A549 (cell line): ENCODE measurements around the gene IFFO2. TPM values are rescaled to one million over a fixed set of nuclear protein-coding genes. Genes with fewer than 3 reads are reported as not detected.

ENCODE experiments used
- ATAC-seq, 2 experiments: fragments of 200-7000 bp in 1 of 2; fragments of >200 bp in 1 of 2; cut with Nextera tagmentation in 1 of 2; cut with Tn5 transposase in 1 of 2; 3 replicates each; pipeline versions ENCODE4 v1.8.0 to v1.9.1; 2018 to 2020; ENCODE audit warnings: mild to moderate bottlenecking in 1 of 2, moderate library complexity in 1 of 2
- CTCF ChIA-PET: fragments of 300-600 bp; sonication (Branson Sonifier 250); formaldehyde crosslinking; extraction: SDS; loops from one replicate; lab custom pipeline; 2021; ENCODE audit warnings: antibody characterized with exemption, inconsistent platforms; lab: Yijun Ruan, JAX
- POLR2A ChIA-PET: fragments of 350-600 bp; formaldehyde crosslinking; extraction: SDS; loops from one replicate; lab custom pipeline; 2021; ENCODE audit warnings: antibody characterized with exemption, inconsistent platforms; lab: Yijun Ruan, JAX
- DNase-seq, 2 experiments: peaks; one replicate each; pipeline versions ENCODE4 v3.0.0 to v3.0.0-alpha.2; 2011 to 2016; ENCODE audit warnings: low read depth in 1 of 2, low spot score in 1 of 2
- FAIRE-seq: peaks from 2 replicates; lab custom pipeline; 2011; peaks lifted over from hg19 to GRCh38; lab: Jason Lieb, UNC
- H3K27ac ChIP-seq, 2 experiments: fragments of >200 bp; sonication (Bioruptor Twin); formaldehyde crosslinking; 3 replicates each; pipeline ENCODE4 v1.5.1; 2016 to 2017
- H3K4me1 ChIP-seq: fragments of >200 bp; sonication (Bioruptor Twin); formaldehyde crosslinking; 3 replicates; pipeline ENCODE4 v1.6.1; 2016
- H3K4me2 ChIP-seq: fragments of >200 bp; sonication (Bioruptor Twin); formaldehyde crosslinking; 3 replicates; pipeline ENCODE4 v1.6.1; 2016
- H3K4me3 ChIP-seq: fragments of >200 bp; sonication (Bioruptor Twin); formaldehyde crosslinking; 3 replicates; pipeline ENCODE4 v1.5.1; 2016
- H3K9me3 ChIP-seq: fragments of >200 bp; sonication (Bioruptor Twin); formaldehyde crosslinking; 3 replicates; pipeline ENCODE4 v1.6.1; 2016
- BHLHE40 ChIP-seq: IDR thresholded peaks from 2 replicates; pipeline ENCODE4 v1.6.1; 2012; ENCODE audit warnings: low read depth, low read length, inconsistent platforms
- CBX2 ChIP-seq: fragments of 200-600 bp; sonication (generic); IDR thresholded peaks from 2 replicates; pipeline ENCODE4 v1.6.1; 2016; ENCODE audit warnings: low read depth, mild to moderate bottlenecking, borderline replicate concordance
- CEBPB ChIP-seq, 2 experiments: fragments of >200 bp in 1 of 2; sonication (Bioruptor Twin) in 1 of 2; formaldehyde crosslinking in 1 of 2; IDR thresholded peaks; 2 replicates each; pipeline ENCODE4 v1.6.1; 2012 to 2016
- CHD2 ChIP-seq: fragments of 150-350 bp; IDR thresholded peaks from 2 replicates; pipeline ENCODE4 v1.6.1; 2014; ENCODE audit warnings: low read length; ENCODE audit not compliant: partially characterized antibody
- EHMT2 ChIP-seq: fragments of 200-600 bp; sonication (generic); IDR thresholded peaks from 2 replicates; pipeline ENCODE4 v1.6.1; 2016; ENCODE audit warnings: antibody characterized with exemption, low read depth, mild to moderate bottlenecking, moderate library complexity
- FOSL2 ChIP-seq, 2 experiments: fragments of 450-650 bp in 1 of 2; fragments of >200 bp in 1 of 2; sonication (Bioruptor Twin) in 1 of 2; formaldehyde crosslinking; IDR thresholded peaks; 2 replicates each; pipeline versions ENCODE4 v1.5.0 to v1.6.1; 2016 to 2020; ENCODE audit warnings: mild to moderate bottlenecking in 1 of 2, moderate library complexity in 1 of 2
- FOXS1 ChIP-seq: fragments of 250-450 bp; sonication (Bioruptor Pico); IDR thresholded peaks from 2 replicates; pipeline ENCODE4 v1.5.0; 2020; ENCODE audit warnings: mild to moderate bottlenecking, moderate library complexity
- GATA3 ChIP-seq: IDR thresholded peaks from 2 replicates; pipeline ENCODE4 v1.6.1; 2012; ENCODE audit warnings: borderline replicate concordance
- HEYL ChIP-seq: fragments of 250-450 bp; sonication (Bioruptor Pico); IDR thresholded peaks from 2 replicates; pipeline ENCODE4 v1.8.0; 2021; ENCODE audit warnings: mild to moderate bottlenecking, moderate library complexity
- JUNB ChIP-seq: fragments of >200 bp; sonication (Bioruptor Twin); formaldehyde crosslinking; IDR thresholded peaks from 2 replicates; pipeline ENCODE4 v1.6.1; 2016
- KDM5A ChIP-seq: fragments of 200-600 bp; sonication (generic); IDR thresholded peaks from 2 replicates; pipeline ENCODE4 v1.6.1; 2016; ENCODE audit warnings: antibody characterized with exemption, mild to moderate bottlenecking
- MAFK ChIP-seq: fragments of 450-650 bp; IDR thresholded peaks from 2 replicates; pipeline ENCODE4 v1.6.1; 2014; ENCODE audit not compliant: partially characterized antibody
- NFE2L2 ChIP-seq: fragments of 150-350 bp; conservative IDR thresholded peaks from 2 replicates; pipeline ENCODE4 v1.6.1; 2014; ENCODE audit warnings: low read length
- NPAS2 ChIP-seq: fragments of 250-450 bp; sonication (Bioruptor Pico); IDR thresholded peaks from 2 replicates; pipeline ENCODE4 v1.8.0; 2022; ENCODE audit warnings: mild to moderate bottlenecking, moderate library complexity, borderline replicate concordance
- NR3C1 ChIP-seq: fragments of >200 bp; sonication (Bioruptor Twin); formaldehyde crosslinking; IDR thresholded peaks from 3 replicates; pipeline ENCODE4 v1.6.1; 2017
- POLR2AphosphoS2 ChIP-seq: conservative IDR thresholded peaks from 2 replicates; pipeline ENCODE4 v1.6.1; 2012; ENCODE audit warnings: low read length, improper control_type of control experiment, inconsistent platforms
- RARB ChIP-seq: fragments of 250-450 bp; sonication (Bioruptor Pico); IDR thresholded peaks from 2 replicates; pipeline ENCODE4 v1.8.0; 2021; ENCODE audit warnings: mild to moderate bottlenecking, moderate library complexity
- RFX5 ChIP-seq: fragments of 450-650 bp; IDR thresholded peaks from 2 replicates; pipeline ENCODE4 v1.7.1; 2014; ENCODE audit warnings: antibody characterized with exemption, mild to moderate bottlenecking, moderate library complexity
- TFCP2L1 ChIP-seq: fragments of 250-450 bp; sonication (Bioruptor Pico); IDR thresholded peaks from 2 replicates; pipeline ENCODE4 v1.5.0; 2021; ENCODE audit warnings: mild to moderate bottlenecking
- WGBS: methylation state at CpG from one replicate; pipeline ENCODE4 v1.1.6; 2017; ENCODE audit errors: missing lambda C conversion rate; 5-methylcytosine and 5-hydroxymethylcytosine counted together
- polyA plus RNA-seq, 4 experiments: library from polyadenylated mRNA; depleted of rRNA in 3 of 4; stranded (reverse); fragments of >200 nt; fragmentation: RNase III in 1 of 4; extraction: RNeasy Plus Mini Kit Qiagen cat#74134 plus additional on column Dnase treatment in 1 of 4; gene quantifications; 2 replicates in 3 of 4; 3 replicates in 1 of 4; pipeline ENCODE4 v1.2.3, GENCODE V29; 2011 to 2017
- TF ChIP-seq, protein P1 (sequence below): fragments of 250-450 bp; sonication (Bioruptor Pico); IDR thresholded peaks from 2 replicates; pipeline ENCODE4 v1.5.0; 2021; ENCODE audit warnings: mild to moderate bottlenecking, moderate library complexity, borderline replicate concordance
- TF ChIP-seq, protein P2 (sequence below): fragments of 250-450 bp; sonication (Bioruptor Pico); IDR thresholded peaks from 2 replicates; pipeline ENCODE4 v1.5.0; 2020; ENCODE audit warnings: low read depth, mild to moderate bottlenecking, moderate library complexity
- TF ChIP-seq, protein P3 (sequence below): fragments of 200-600 bp; sonication (generic); IDR thresholded peaks from 2 replicates; pipeline ENCODE4 v1.6.1; 2016; ENCODE audit warnings: antibody characterized with exemption, mild to moderate bottlenecking, moderate library complexity
- TF ChIP-seq, protein P4 (sequence below): IDR thresholded peaks from 2 replicates; pipeline ENCODE4 v1.6.1; 2012

Gene IFFO2
- polyA plus RNA-seq, 2 of the 4 experiments (the other 2 are of a cell fraction) = 24.3 to 53.9 TPM

DNA sequence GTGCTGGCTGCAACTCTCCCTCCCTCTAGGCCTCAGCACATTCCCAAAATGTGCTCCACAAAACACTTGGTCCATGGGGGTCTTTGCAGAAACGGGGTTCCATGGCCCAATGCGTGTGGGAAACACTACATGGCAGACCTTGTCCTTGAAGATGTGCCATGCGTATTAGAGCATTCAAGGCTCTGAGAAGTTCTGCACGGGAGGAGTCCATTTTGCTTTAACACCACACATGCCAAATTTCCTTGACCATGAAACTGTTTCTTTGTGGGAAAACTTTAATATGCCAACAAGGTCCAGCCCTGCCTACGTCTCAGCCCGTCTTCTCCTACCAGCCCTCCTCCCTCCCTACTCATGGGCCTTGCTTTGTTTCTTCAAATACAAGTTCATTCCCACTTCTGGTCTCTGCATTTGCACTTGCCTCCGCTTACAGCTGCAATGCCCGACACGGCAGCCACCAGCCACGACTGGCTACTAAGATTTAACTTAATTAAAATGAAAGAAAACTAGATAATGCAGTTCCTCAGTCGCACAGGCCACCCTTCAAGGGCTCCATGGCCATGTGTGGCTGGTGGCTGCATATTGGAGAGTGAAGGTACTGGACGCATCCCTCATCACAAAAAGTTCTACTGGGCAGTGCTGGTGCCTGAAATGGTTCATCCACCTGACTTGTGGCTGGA is 77.8 kb downstream of the IFFO2 start (continued):
- TF ChIP-seq POLR2AphosphoS2 = no peak
- TF ChIP-seq, all 56 proteins: peak for 0

DNA sequence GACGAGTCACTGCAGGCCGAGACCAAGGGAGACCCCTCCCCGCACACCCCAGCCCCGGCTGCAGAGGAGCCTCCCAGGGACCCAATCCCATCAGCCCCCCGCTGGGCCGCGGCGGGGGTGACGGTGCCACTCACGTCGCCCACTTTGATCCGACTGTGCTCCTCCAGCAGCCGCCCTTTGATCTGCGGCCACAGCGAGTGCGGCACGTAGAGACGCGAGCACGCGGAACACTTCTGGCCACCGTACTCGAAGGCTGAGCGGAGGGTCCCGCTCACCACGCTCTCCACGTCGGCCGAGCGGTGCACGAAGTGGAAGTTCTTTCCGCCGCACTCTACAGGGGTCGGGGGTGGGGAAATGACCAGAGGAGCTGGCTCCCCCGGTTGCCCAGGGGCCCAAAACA is 79.2 kb downstream of the IFFO2 start:
- WGBS = 90% methylated on average over 26 of the region's 35 CpGs
- POLR2A ChIA-PET = no interaction called here

DNA sequence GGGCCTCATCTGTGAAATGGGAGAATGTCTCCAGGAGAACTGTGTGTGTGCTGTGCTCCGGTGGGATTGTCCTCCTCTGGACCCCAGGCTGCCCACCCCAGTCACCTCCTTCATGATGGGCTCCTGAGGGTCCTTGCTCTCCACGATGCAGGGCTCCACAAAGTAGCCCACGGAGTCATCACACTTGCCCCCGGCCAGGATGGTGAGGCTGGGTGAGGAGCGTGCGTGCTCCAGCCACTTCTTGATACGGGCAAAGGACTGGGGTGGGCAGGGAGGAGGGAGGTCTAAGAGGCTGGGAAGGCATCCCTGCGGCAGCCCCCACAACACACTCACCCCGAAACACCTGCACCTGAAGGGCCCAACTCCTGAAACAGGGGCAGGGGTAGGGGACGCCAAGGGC is 80.3 kb downstream of the IFFO2 start:
- no peaks in the 10 kb centered on the region for H3K9me3 ChIP-seq
- no peak for ATAC-seq
- ChIA-PET CTCF (interaction anchor here (1.0 to 9.6 kb wide), 13 partner anchors 8 to 282 kb away, joined by 3 to 73 read pairs (median 4); no protein-coding TSS in a partner anchor), POLR2A (no interaction called here)
- no peak for DNase-seq
- no peak overlapping the region for H3K27ac ChIP-seq
- H3K4me3 ChIP-seq = no peak overlapping the region
- no peak for FAIRE-seq
- 82% methylated on average over 7 of the region's 10 CpGs for WGBS
- H3K4me1 ChIP-seq = no peaks in the 10 kb centered on the region
- no peak for TF ChIP-seq NFE2L2
- no peak for TF ChIP-seq EHMT2
- TF ChIP-seq, protein P1, sequence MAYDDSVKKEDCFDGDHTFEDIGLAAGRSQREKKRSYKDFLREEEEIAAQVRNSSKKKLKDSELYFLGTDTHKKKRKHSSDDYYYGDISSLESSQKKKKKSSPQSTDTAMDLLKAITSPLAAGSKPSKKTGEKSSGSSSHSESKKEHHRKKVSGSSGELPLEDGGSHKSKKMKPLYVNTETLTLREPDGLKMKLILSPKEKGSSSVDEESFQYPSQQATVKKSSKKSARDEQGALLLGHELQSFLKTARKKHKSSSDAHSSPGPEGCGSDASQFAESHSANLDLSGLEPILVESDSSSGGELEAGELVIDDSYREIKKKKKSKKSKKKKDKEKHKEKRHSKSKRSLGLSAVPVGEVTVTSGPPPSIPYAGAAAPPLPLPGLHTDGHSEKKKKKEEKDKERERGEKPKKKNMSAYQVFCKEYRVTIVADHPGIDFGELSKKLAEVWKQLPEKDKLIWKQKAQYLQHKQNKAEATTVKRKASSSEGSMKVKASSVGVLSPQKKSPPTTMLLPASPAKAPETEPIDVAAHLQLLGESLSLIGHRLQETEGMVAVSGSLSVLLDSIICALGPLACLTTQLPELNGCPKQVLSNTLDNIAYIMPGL (CRISPR knock-in tag) = no peak
- TF ChIP-seq NPAS2 (CRISPR knock-in tag) = no peak
- no peak for TF ChIP-seq NR3C1
- no peak for TF ChIP-seq KDM5A
- TF ChIP-seq, protein P2, sequence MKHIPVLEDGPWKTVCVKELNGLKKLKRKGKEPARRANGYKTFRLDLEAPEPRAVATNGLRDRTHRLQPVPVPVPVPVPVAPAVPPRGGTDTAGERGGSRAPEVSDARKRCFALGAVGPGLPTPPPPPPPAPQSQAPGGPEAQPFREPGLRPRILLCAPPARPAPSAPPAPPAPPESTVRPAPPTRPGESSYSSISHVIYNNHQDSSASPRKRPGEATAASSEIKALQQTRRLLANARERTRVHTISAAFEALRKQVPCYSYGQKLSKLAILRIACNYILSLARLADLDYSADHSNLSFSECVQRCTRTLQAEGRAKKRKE (CRISPR knock-in tag) = no peak
- H3K4me2 ChIP-seq = no peak overlapping the region

More for the DNA sequence above, 79.2 kb downstream of the IFFO2 start:
- no peak for ATAC-seq
- no peak overlapping the region for H3K27ac ChIP-seq
- H3K4me1 ChIP-seq = no peaks in the 10 kb centered on the region
- FAIRE-seq = no peak
- H3K4me3 ChIP-seq = no peak overlapping the region
- H3K4me2 ChIP-seq = no peak overlapping the region
- no peaks in the 10 kb centered on the region for H3K9me3 ChIP-seq
- TF ChIP-seq RARB (CRISPR knock-in tag) (no peak), CBX2 (no peak), TFCP2L1 (CRISPR knock-in tag) (no peak), JUNB (no peak)
- TF ChIP-seq, protein P2 (CRISPR knock-in tag) = no peak
- DNase-seq = no peak
- CTCF ChIA-PET = interaction anchor here (1.7 to 9.6 kb wide), 2 partner anchors 14 to 280 kb away, joined by 4 to 73 read pairs; no protein-coding TSS in a partner anchor

DNA sequence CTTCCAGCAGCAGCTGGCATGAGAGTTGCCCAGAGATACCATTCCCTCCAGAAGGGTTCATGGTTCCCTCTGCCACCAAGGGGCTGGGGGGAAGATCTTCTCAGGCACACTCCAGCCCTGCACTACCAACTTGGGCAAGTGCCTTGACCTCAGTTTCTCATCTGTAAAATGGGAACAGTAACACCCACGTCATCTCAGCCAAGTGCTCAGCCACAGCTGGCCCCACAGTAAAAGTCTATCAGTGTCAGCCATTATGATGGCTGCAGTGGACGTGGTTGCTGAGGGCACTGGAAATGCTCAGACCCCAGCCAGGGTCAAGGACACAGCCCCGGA is 80.7 kb downstream of the IFFO2 start:
- no peak overlapping the region for H3K27ac ChIP-seq
- no peak for ATAC-seq
- TF ChIP-seq CHD2 (no peak), FOSL2 (IDR thresholded peaks at IDR 0.05) (no peak), FOSL2 (CRISPR knock-in tag; IDR thresholded peaks at IDR 0.05) (no peak), BHLHE40 (no peak), HEYL (CRISPR knock-in tag) (no peak), MAFK (no peak), NR3C1 (no peak), FOXS1 (no peak), CEBPB (IDR thresholded peaks at IDR 0.05) (no peak), GATA3 (no peak), RFX5 (no peak)
- TF ChIP-seq, protein P3, sequence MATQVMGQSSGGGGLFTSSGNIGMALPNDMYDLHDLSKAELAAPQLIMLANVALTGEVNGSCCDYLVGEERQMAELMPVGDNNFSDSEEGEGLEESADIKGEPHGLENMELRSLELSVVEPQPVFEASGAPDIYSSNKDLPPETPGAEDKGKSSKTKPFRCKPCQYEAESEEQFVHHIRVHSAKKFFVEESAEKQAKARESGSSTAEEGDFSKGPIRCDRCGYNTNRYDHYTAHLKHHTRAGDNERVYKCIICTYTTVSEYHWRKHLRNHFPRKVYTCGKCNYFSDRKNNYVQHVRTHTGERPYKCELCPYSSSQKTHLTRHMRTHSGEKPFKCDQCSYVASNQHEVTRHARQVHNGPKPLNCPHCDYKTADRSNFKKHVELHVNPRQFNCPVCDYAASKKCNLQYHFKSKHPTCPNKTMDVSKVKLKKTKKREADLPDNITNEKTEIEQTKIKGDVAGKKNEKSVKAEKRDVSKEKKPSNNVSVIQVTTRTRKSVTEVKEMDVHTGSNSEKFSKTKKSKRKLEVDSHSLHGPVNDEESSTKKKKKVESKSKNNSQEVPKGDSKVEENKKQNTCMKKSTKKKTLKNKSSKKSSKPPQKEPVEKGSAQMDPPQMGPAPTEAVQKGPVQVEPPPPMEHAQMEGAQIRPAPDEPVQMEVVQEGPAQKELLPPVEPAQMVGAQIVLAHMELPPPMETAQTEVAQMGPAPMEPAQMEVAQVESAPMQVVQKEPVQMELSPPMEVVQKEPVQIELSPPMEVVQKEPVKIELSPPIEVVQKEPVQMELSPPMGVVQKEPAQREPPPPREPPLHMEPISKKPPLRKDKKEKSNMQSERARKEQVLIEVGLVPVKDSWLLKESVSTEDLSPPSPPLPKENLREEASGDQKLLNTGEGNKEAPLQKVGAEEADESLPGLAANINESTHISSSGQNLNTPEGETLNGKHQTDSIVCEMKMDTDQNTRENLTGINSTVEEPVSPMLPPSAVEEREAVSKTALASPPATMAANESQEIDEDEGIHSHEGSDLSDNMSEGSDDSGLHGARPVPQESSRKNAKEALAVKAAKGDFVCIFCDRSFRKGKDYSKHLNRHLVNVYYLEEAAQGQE = no peak
- TF ChIP-seq, protein P4, sequence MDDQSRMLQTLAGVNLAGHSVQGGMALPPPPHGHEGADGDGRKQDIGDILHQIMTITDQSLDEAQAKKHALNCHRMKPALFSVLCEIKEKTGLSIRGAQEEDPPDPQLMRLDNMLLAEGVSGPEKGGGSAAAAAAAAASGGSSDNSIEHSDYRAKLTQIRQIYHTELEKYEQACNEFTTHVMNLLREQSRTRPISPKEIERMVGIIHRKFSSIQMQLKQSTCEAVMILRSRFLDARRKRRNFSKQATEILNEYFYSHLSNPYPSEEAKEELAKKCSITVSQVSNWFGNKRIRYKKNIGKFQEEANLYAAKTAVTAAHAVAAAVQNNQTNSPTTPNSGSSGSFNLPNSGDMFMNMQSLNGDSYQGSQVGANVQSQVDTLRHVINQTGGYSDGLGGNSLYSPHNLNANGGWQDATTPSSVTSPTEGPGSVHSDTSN = no peak

More for the DNA sequence above, 80.7 kb downstream of the IFFO2 start:
- no peaks in the 10 kb centered on the region for H3K4me1 ChIP-seq
- 66% methylated on average over 3 of the region's 3 CpGs for WGBS
- ChIA-PET POLR2A (no interaction called here), CTCF (interaction anchor here (0.6 to 9.6 kb wide), 37 partner anchors 8 to 466 kb away, joined by 3 to 73 read pairs (median 4); no protein-coding TSS in a partner anchor)
- H3K9me3 ChIP-seq = no peaks in the 10 kb centered on the region
- H3K4me3 ChIP-seq = no peak overlapping the region
- FAIRE-seq (no peak), DNase-seq (no peak)
- no peak overlapping the region for H3K4me2 ChIP-seq
